HG03432 (cell line): Measurements from ENCODE around the gene TMEM81.

Source experiments
- ATAC-seq: cut with Tn5 transposase; IDR thresholded peaks from one replicate; pipeline ENCODE4 v1.9.1; 2021; ENCODE audit warnings: mild to moderate bottlenecking, moderate library complexity; ENCODE audit not compliant: unreplicated experiment

The TMEM81 gene

GRCh38 chr1:205077158-205077933 is 6.9 kb downstream of the TMEM81 start:
- ATAC-seq, result no peak

GRCh38 chr1:205076245-205076761 is 8.0 kb downstream of the TMEM81 start:
- no peak for ATAC-seq

DNA sequence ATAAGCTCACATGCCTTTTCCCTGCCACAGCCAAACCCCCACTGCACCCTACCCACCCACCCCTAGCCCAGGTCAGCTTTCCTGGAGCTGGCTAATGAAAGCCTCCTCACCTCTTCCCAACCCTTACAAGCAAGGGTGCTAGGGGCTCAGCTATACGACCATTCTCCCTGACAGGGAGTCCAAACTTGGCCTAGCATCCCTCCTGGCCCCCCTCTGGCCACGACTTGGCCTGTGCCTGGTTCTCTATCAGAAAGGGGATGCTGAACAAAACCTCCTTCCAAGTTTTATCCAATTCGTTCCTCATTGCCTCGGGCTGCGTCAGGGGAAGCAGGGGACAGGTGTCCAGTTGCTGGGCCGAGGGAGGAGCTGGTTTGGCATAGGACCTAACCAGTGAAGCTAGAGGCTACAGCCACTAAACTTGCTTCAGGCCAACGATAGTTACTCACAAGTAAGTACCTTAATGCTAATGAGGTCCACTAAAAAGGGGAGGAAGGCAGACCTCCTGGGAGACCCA is 8.6 kb downstream of the TMEM81 start:
- ATAC-seq, result no peak

GRCh38 chr1:205074513-205074912 is 9.7 kb downstream of the TMEM81 start:
- ATAC-seq, result no peak

DNA sequence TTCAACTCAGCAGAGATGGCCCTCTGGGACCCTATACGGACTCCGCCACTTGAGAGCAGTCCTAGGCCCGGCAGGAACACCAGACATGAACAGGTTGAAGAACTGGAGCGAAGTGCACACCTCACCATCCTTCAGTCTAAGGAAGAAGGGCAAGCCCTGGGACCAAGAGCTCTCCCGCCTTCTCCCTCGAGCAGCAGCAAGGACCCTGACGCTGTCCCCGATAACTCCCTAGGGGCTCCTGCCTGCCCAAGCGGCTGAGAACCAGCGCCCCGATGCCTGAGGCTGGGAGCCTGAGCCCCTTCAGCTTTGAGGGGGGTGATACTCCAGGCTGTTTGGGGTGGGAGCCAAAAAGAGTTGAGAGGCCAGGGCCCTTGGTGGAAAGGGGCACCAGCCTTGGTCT is 10.2 kb downstream of the TMEM81 start:
- no peak for ATAC-seq

GRCh38 chr1:205073511-205073910 is 10.7 kb downstream of the TMEM81 start:
- ATAC-seq, result no peak

DNA sequence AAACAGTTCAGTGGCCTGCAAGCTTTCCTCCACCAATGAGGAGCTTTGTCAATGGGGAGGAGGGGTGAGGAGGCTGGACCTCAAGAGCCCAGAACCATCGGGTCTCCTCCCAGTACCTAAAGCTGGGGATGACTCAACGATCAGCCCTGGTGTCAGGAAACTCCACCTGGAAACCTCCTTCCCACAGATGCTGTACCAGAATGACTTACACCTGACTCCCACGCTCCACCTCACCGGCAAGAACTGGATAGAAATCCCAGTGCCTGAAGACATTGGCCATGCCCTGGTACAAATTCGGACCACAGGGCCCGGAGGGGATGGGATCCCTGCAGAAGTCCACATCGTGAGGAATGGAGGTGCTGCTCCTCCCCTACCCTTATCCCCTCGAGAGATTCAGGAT is 11.4 kb downstream of the TMEM81 start:
- no peak for ATAC-seq

GRCh38 chr1:205072286-205072685 is 12.0 kb downstream of the TMEM81 start:
- no peak for ATAC-seq

GRCh38 chr1:205071801-205072200 is 12.5 kb downstream of the TMEM81 start:
- no peak for ATAC-seq

- ATAC-seq, result no peak
These were observed 13.2 kb downstream of the TMEM81 start for GRCh38 chr1:205071028-205071409.

DNA sequence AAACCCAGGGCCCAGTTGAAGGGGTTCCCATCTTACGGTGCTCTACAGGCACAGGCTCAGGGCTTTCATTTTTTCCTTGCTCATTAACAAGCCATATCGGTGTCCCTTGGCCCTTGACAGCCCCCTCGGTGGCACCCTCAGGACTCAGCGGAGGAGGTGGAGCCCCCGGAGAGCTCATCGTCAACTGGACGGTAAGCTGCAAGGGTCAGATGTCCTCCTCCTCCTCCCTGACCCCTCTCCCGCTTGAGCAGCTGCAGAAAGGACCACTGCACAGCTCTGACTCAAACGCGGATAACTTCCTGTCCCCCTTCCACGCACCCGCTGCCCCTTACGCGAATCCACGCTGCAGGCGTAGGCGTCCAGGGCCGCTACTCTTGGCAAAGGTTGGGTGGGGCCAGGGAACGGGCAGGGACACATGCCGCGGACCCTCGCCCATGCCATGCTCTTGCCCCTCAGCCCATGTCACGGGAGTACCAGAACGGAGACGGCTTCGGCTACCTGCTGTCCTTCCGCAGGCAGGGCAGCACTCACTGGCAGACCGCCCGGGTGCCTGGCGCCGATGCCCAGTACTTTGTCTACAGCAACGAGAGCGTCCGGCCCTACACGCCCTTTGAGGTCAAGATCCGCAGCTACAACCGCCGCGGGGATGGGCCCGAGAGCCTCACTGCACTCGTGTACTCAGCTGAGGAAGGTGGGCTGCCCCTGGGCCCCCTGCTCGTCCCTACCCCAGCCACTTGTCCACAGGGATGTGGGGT is 14.7 kb downstream of the TMEM81 start:
- ATAC-seq, result no peak

GRCh38 chr1:205068457-205069040 is 15.7 kb downstream of the TMEM81 start:
- ATAC-seq, result no peak

- ATAC-seq, result no peak
These were observed 16.3 kb downstream of the TMEM81 start for GRCh38 chr1:205068001-205068400.

DNA sequence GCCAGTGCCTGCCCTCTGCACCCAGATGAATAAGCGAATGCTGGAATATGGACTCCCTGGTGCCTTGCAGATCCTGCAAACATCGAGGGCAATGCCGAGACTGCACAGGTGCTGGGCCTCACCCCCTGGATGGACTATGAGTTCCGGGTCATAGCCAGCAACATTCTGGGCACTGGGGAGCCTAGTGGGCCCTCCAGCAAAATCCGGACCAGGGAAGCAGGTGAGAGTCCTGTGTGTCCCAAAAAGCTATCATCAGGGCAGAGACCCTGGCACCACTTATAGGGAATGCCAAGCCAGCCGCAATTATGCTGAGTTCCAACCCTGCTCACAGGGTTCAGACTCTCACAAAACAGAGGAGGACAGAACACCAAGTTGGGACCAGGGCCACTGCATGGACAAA is 17.2 kb downstream of the TMEM81 start:
- no peak for ATAC-seq

GRCh38 chr1:205066141-205066818 is 18.0 kb downstream of the TMEM81 start:
- no peak for ATAC-seq

- no peak for ATAC-seq
These were observed 18.6 kb downstream of the TMEM81 start for GRCh38 chr1:205065666-205066065.

DNA sequence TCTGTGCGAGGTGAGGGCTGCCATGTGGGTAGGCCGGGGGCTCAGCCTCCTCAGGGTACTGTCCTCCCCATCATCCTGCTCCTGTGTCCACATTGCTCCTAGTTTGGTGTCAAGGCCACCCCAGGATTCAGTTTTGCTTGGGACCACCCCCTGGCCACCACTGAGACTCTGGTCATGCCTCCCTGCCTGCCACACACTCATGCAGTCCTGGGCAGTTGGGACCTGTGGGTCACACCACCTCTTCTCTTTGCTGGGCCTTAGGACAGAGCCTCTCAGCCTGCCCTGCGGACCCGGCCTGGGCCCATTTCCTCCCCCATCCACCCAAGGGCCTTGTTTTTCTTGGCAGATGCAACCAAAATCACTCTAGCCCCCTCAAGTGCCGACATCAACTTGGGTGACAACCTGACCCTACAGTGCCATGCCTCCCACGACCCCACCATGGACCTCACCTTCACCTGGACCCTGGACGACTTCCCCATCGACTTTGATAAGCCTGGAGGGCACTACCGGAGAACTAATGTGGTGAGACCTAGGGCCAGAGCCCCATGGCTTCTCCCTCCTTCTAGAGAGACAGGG is 19.4 kb downstream of the TMEM81 start:
- no peak for ATAC-seq

- no peak for ATAC-seq
These were observed 20.0 kb downstream of the TMEM81 start for GRCh38 chr1:205064301-205064700.

DNA sequence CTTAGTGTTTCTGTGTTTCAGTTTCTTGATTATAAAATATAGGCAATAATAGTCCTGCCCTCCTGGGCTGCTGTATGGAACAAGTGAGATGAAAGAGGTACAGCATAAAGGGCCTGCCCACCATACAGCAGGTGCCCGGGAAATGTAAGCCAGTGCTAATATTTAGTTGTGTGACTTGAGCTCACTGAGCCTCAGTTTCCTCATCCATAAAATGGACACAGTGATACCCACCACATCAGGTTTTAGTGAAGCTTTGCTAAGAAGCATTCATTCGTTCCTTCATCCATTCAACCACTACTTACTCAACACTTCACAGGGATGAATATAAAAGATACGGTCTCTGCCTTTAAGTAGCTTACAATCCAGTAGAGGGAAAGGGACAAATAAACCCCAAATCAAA is 21.4 kb downstream of the TMEM81 start:
- no peak for ATAC-seq

- ATAC-seq, result no peak
These were observed 21.9 kb downstream of the TMEM81 start for GRCh38 chr1:205062319-205062718.

- ATAC-seq, result no peak
These were observed 22.6 kb downstream of the TMEM81 start for GRCh38 chr1:205061665-205062069.
